K562 (cell line): Measurements from ENCODE around the gene RGS17. TPM values are rescaled to one million over a fixed set of nuclear protein-coding genes. Genes with fewer than 3 reads are reported as not detected.

Experiments
- CBFB ChIP-seq: sonication (generic); formaldehyde crosslinking; IDR thresholded peaks from 2 replicates; pipeline ENCODE4 v1.4.0; 2020; ENCODE audit warnings: mild to moderate bottlenecking, missing genetic modification reagents
- DEAF1 ChIP-seq: fragments of 450-650 bp; formaldehyde crosslinking; IDR thresholded peaks from 2 replicates; pipeline ENCODE4 v1.4.0; 2020; ENCODE audit warnings: mild to moderate bottlenecking, moderate library complexity
- ESRRB ChIP-seq: fragments of 250-450 bp; sonication (Bioruptor Pico); IDR thresholded peaks from 2 replicates; pipeline ENCODE4 v1.5.0; 2020; ENCODE audit warnings: mild to moderate bottlenecking, moderate library complexity, borderline replicate concordance
- GTF2B ChIP-seq: IDR thresholded peaks from 2 replicates; pipeline ENCODE4 v1.6.1; 2011; ENCODE audit not compliant: insufficient read length; ENCODE audit errors: extremely low read depth
- ILF3 ChIP-seq: fragments of 450-650 bp; IDR thresholded peaks from 2 replicates; pipeline ENCODE4 v1.6.1; 2018; ENCODE audit warnings: antibody characterized with exemption, mild to moderate bottlenecking, moderate library complexity, borderline replicate concordance
- IRF2 ChIP-seq: sonication (generic); formaldehyde crosslinking; IDR thresholded peaks from 2 replicates; pipeline ENCODE4 v1.8.1; 2022; ENCODE audit warnings: mild to moderate bottlenecking, missing genetic modification reagents
- MAX ChIP-seq: sonication (generic); formaldehyde crosslinking; IDR thresholded peaks from 2 replicates; pipeline ENCODE4 v1.9.0; 2022; ENCODE audit warnings: mild to moderate bottlenecking, missing genetic modification reagents
- NR2C1 ChIP-seq, 2 experiments: fragments of 450-650 bp; IDR thresholded peaks; 2 replicates each; pipeline ENCODE4 v1.6.1; 2017; ENCODE audit warnings: mild to moderate bottlenecking in 2 of 2, antibody characterized with exemption in 1 of 2, inconsistent platforms in 1 of 2, missing compliant biosample characterization in 1 of 2, missing genetic modification characterization in 1 of 2
- RAD21 ChIP-seq, 2 experiments: fragments of 250-450 bp in 1 of 2; fragments of 450-650 bp in 1 of 2; sonication (Bioruptor Pico) in 1 of 2; formaldehyde crosslinking in 1 of 2; IDR thresholded peaks in 1 of 2; conservative IDR thresholded peaks in 1 of 2; 2 replicates each; pipeline versions ENCODE4 v1.4.0 to v1.8.0; 2020 to 2022; ENCODE audit warnings: mild to moderate bottlenecking in 2 of 2, moderate library complexity in 1 of 2
- RB1 ChIP-seq: fragments of 450-650 bp; IDR thresholded peaks from 2 replicates; pipeline ENCODE4 v1.6.1; 2017; ENCODE audit warnings: low read depth, mild to moderate bottlenecking
- SAFB ChIP-seq: fragments of 200-400 bp; formaldehyde crosslinking; IDR thresholded peaks from 2 replicates; pipeline ENCODE4 v1.6.1; 2017; ENCODE audit warnings: low read depth, low read length, borderline replicate concordance
- SIN3A ChIP-seq, 2 experiments: fragments of 150-350 bp in 1 of 2; IDR thresholded peaks; 2 replicates each; pipeline ENCODE4 v1.6.1; 2011 to 2016; ENCODE audit warnings: borderline replicate concordance in 2 of 2, low read depth in 2 of 2, low read length in 2 of 2, mild to moderate bottlenecking in 2 of 2, moderate library complexity in 2 of 2; ENCODE audit not compliant: control insufficient read depth in 1 of 2
- SOX6 ChIP-seq: fragments of 450-650 bp; IDR thresholded peaks from 2 replicates; pipeline ENCODE4 v1.6.1; 2014; ENCODE audit warnings: mild to moderate bottlenecking
- SRSF1 ChIP-seq: fragments of 200-400 bp; formaldehyde crosslinking; IDR thresholded peaks from 2 replicates; pipeline ENCODE4 v1.6.1; 2017; ENCODE audit warnings: mild to moderate bottlenecking, low read depth, low read length, moderate library complexity
- ZC3H8 ChIP-seq: fragments of 450-650 bp; IDR thresholded peaks from 2 replicates; pipeline ENCODE4 v1.6.1; 2017
- ZNF263 ChIP-seq: sonication (generic); formaldehyde crosslinking; IDR thresholded peaks from 2 replicates; pipeline ENCODE4 v1.8.0; 2022; ENCODE audit warnings: mild to moderate bottlenecking, missing genetic modification reagents, borderline replicate concordance
- ZNF507 ChIP-seq: conservative IDR thresholded peaks from 2 replicates; pipeline ENCODE4 v1.6.1; 2017; ENCODE audit warnings: missing genetic modification characterization, missing compliant biosample characterization
- polyA plus RNA-seq, 8 experiments: library from polyadenylated mRNA; depleted of rRNA in 4 of 8; stranded (reverse) in 5 of 8; unstranded in 3 of 8; fragments of >200 nt; fragmentation: Nextera tagmentation in 2 of 8; fragmentation: Illumina TruSeq in 1 of 8; extraction: Ambion mirVana in 2 of 8; extraction: Trizol in 1 of 8; gene quantifications; 2 replicates each; pipeline versions ENCODE4 v1.2.1 to v1.2.3, GENCODE V29; 2011 to 2014; ENCODE audit warnings: inconsistent platforms in 1 of 8, missing spikeins in 1 of 8
- total RNA-seq, 7 experiments: library from RNA; depleted of rRNA in 6 of 7; stranded (reverse); fragments of >200 nt in 6 of 7; fragmentation: Illumina TruSeq in 2 of 7; extraction: Trizol in 2 of 7; gene quantifications; 2 replicates each; pipeline versions ENCODE4 v1.2.1 to v1.2.3, GENCODE V29; 2011 to 2021; ENCODE audit warnings: low replicate concordance in 1 of 7
- TF ChIP-seq, protein P1 (sequence below): fragments of 200-800 bp; sonication (Bioruptor generic); IDR thresholded peaks from 2 replicates; pipeline ENCODE4 v1.6.1; 2017; ENCODE audit warnings: missing genetic modification characterization, missing compliant biosample characterization
- TF ChIP-seq, protein P2 (sequence below): fragments of 250-450 bp; sonication (Bioruptor Pico); IDR thresholded peaks from 2 replicates; pipeline ENCODE4 v1.4.0; 2020; ENCODE audit warnings: mild to moderate bottlenecking

RGS17 gene
- total and polyA plus RNA-seq, 9 of the 15 experiments (the other 6 are each of a cell fraction or from before 2014, with no cell fraction given): 0.01 to 0.14 (median 0.08) TPM; not detected in 6

- TF ChIP-seq, protein P1, sequence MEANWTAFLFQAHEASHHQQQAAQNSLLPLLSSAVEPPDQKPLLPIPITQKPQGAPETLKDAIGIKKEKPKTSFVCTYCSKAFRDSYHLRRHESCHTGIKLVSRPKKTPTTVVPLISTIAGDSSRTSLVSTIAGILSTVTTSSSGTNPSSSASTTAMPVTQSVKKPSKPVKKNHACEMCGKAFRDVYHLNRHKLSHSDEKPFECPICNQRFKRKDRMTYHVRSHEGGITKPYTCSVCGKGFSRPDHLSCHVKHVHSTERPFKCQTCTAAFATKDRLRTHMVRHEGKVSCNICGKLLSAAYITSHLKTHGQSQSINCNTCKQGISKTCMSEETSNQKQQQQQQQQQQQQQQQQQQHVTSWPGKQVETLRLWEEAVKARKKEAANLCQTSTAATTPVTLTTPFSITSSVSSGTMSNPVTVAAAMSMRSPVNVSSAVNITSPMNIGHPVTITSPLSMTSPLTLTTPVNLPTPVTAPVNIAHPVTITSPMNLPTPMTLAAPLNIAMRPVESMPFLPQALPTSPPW (CRISPR knock-in tag): peak; percentile 63
- peak; percentile 40; the same call in 1 of the 2 replicates for TF ChIP-seq ZNF263 (CRISPR knock-in tag)
- TF ChIP-seq SRSF1: no peak
- TF ChIP-seq RB1: peak; percentile 46
- TF ChIP-seq ZNF507 (tag): no peak
- no peak for TF ChIP-seq NR2C1 (IDR thresholded peaks at IDR 0.05)
- TF ChIP-seq NR2C1 (tag; IDR thresholded peaks at IDR 0.05): peak; percentile 24; the same call in 1 of the 2 replicates
- no peak for TF ChIP-seq IRF2
- TF ChIP-seq SOX6: no peak
- TF ChIP-seq SIN3A (IDR thresholded peaks at IDR 0.05; ENCODE audit: borderline replicate concordance in 2 of 2, control insufficient read depth in 1 of 2, low read depth in 2 of 2, low read length in 2 of 2): peak; percentile 97 to 100
- TF ChIP-seq ZC3H8: no peak
- TF ChIP-seq MAX: peak; percentile 94
- peak; percentile 44 for TF ChIP-seq GTF2B
- TF ChIP-seq DEAF1 (CRISPR knock-in tag): 0 out of 2 replicates have a peak, but pooled peaks have one; percentile 36
- TF ChIP-seq ESRRB (CRISPR knock-in tag): no peak
- TF ChIP-seq RAD21 (CRISPR knock-in tag; conservative IDR thresholded peaks at IDR 0.05 in 1 of 2, IDR thresholded peaks at IDR 0.05 in 1 of 2): no peak; a peak in 1 of 4 replicates
- no peak for TF ChIP-seq SAFB
- TF ChIP-seq, protein P2, sequence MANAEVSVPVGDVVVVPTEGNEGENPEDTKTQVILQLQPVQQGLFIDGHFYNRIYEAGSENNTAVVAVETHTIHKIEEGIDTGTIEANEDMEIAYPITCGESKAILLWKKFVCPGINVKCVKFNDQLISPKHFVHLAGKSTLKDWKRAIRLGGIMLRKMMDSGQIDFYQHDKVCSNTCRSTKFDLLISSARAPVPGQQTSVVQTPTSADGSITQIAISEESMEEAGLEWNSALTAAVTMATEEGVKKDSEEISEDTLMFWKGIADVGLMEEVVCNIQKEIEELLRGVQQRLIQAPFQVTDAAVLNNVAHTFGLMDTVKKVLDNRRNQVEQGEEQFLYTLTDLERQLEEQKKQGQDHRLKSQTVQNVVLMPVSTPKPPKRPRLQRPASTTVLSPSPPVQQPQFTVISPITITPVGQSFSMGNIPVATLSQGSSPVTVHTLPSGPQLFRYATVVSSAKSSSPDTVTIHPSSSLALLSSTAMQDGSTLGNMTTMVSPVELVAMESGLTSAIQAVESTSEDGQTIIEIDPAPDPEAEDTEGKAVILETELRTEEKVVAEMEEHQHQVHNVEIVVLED (CRISPR knock-in tag): no peak; the same call in 1 of the 2 replicates
- TF ChIP-seq ILF3: no peak
- TF ChIP-seq CBFB (CRISPR knock-in tag): no peak
These were observed 148.0 kb downstream of the RGS17 start, which contains the start of gene FBXO5 (continued) for GRCh38 chr6:152982904-152983636.
